HG03045 (cell line): ENCODE data around the gene PCDHA6.
"Not testable (repeated sequence)": the region's sequence is repeated elsewhere in the genome, so short reads cannot be mapped to it uniquely, and the experiment has no call there.

Experiments
- ATAC-seq: cut with Tn5 transposase; IDR thresholded peaks from one replicate; pipeline ENCODE4 v1.9.1; 2021; ENCODE audit warnings: mild to moderate bottlenecking, moderate library complexity; ENCODE audit not compliant: unreplicated experiment

Gene PCDHA6

DNA sequence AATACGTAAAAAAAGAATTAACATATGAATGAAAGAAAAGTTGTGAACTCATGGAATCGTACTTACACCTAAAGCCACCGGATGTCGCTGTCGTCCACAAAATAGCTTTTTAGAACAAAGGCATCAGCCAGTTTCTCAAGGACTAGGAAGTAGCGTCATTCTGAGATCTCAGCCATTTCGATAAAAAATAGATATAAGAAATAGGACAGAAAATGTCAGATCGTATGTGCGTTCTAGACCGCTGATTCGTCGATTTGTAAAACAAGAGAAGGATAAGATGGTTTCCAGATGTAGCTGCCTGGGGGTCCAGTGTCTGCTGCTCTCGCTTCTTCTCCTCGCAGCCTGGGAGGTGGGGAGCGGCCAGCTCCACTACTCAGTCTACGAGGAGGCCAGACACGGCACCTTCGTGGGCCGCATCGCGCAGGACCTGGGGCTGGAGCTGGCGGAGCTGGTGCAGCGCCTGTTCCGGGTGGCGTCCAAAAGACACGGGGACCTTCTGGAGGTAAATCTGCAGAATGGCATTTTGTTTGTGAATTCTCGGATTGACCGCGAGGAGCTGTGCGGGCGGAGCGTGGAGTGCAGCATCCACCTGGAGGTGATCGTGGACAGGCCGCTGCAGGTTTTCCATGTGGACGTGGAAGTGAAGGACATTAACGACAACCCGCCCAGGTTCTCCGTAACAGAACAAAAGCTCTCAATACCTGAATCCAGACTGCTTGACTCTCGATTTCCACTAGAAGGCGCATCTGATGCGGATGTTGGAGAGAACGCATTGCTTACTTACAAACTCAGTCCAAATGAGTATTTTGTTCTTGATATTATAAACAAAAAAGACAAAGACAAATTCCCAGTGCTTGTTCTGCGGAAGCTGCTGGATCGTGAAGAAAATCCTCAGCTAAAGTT lies 28.3 kb downstream of the PCDHA6 start, which contains the start of gene PCDHA10:
TSS of gene PCDHA10 (plus strand) at position 126 of the 903 bp plus-strand sequence. CDS start at position 278, 152 bp downstream.
- ATAC-seq: no peak

DNA sequence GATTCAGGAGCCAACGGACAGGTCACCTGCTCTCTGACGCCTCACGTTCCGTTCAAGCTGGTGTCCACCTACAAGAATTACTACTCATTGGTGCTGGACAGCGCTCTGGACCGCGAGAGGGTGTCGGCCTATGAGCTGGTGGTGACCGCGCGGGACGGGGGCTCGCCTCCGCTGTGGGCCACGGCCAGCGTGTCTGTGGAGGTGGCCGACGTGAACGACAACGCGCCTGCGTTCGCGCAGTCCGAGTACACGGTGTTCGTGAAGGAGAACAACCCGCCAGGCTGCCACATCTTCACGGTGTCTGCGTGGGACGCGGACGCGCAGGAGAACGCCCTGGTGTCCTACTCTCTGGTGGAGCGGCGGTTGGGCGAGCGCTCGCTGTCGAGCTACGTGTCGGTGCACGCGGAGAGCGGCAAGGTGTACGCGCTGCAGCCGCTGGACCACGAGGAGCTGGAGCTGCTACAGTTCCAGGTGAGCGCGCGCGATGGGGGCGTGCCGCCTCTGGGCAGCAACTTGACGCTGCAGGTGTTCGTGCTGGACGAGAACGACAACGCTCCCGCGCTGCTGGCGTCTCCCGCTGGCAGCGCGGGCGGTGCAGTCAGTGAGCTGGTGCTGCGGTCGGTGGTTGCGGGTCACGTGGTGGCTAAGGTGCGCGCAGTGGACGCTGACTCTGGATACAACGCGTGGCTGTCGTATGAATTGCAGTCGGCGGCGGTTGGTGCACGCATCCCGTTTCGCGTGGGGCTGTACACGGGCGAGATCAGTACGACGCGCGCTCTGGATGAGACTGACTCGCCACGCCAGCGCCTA lies 29.6 kb downstream of the PCDHA6 start:
- no peak for ATAC-seq

- no peak for ATAC-seq
Measured at GRCh38 chr5:140857987-140858240, 30.2 kb downstream of the PCDHA6 start.

DNA sequence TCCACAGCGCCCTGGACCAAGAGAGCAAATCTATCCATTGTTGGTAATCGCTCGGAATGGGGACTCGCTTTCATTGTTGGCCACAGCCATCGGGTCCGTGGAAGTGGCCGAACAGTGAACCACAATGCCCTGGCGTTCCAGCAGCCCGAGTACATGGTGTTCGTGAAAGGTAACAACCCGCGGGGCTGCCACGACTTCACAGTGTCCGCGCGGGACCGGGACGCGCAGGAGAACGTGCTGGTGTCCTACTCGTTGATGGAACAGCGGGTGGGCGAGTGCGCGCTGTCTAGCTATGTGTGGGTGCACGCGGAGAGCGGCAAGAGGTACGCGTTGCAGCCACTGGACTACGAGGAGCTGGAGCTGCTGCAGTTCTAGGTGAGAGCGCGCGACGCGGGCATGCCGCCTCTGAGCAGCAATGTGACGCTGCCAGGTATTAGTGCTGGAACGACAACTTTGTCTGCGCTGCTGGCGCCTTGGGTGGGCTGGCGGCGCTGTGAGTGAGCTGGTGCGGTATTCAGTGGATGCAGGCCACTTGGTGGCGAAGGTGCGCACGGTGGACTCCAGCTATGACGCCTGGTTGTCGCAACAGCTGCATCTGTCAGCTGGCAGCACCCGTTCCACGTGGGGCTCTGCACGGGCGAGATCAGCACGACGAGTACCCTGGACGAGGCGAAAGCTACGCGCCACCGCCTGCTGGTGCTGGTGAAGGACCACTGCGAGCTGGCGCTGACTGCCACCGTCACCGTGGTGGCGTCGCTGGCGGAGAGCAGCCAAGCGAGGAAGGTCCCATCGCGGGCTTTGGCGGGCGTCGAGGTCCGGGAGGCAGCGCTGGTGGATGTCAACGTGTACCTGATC lies 34.9 kb downstream of the PCDHA6 start:
- ATAC-seq: no peak

- no peak for ATAC-seq
Measured at GRCh38 chr5:140868721-140869554, 41.2 kb downstream of the PCDHA6 start, which contains the start of gene PCDHA11. TSS of gene PCDHA11 (plus strand) at chr5:140868957. CDS start at chr5:140869104, 147 bp downstream.

- ATAC-seq: no peak
Measured at GRCh38 chr5:140869555-140869886, 41.8 kb downstream of the PCDHA6 start.

DNA sequence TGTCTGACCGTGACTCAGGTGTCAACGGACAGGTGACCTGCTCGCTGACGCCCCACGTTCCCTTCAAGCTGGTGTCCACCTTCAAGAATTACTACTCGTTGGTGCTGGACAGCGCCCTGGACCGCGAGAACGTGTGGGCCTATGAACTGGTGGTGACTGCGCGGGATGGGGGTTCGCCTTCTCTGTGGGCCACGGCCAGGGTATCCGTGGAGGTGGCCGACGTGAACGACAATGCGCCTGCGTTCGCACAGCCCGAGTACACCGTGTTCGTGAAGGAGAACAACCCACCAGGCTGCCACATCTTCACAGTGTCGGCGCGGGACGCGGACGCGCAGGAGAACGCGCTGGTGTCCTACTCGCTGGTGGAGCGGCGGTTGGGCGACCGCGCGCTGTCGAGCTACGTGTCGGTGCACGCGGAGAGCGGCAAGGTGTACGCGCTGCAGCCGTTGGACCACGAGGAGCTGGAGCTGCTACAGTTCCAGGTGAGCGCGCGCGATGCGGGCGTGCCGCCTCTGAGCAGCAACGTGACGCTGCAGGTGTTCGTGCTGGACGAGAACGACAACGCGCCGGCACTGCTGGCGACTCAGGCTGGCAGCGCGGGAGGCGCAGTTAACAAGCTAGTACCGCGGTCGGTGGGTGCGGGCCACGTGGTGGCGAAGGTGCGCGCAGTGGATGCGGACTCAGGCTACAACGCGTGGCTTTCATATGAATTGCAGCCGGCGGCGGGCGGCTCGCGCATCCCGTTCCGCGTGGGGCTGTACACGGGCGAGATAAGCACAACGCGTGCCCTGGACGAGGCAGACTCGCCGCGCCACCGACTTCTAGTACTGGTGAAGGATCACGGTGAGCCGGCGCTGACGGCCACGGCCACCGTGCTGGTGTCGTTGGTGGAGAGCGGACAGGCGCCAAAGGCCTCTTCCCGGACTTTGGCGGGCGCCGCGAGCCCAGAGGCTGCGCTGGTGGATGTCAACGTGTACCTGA lies 42.8 kb downstream of the PCDHA6 start:
- ATAC-seq: no peak

DNA sequence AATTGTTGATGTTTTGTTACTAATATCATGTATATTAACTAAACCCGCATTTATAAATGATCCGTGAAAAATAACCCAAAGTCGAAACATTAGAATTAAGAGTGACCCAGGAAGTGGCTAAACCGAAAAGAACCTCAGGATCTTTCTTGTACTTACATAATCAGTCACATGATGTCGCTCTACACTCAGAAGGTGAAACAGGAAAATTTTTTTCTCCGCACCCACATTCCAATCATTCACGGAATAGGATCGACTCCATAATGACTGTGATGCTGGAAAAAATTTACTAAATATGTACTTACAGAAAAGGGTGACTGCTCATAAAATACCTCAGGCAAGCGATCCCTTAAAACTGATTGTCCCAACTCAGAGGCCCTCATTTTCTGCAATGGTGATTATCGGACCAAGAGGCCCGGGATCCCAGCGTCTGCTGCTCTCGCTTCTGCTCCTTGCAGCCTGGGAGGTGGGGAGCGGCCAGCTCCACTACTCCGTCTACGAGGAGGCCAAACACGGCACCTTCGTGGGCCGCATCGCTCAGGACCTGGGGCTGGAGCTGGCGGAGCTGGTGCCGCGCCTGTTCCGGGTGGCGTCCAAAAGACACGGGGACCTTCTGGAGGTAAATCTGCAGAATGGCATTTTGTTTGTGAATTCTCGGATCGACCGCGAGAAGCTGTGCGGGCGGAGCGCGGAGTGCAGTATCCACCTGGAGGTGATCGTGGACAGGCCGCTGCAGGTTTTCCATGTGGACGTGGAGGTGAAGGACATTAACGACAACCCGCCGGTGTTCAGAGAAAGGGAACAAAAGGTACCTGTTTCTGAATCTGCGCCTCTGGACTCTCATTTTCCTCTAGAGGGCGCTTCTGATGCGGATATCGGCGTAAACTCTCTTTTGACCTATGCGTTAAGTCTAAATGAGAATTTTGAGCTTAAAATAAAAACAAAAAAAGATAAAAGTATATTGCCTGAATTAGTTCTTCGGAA lies 47.6 kb downstream of the PCDHA6 start, which contains the start of gene PCDHA12:
TSS of gene PCDHA12 (plus strand) at position 224 of the 981 bp plus-strand sequence. CDS start at position 389, 165 bp downstream.
- no peak for ATAC-seq

DNA sequence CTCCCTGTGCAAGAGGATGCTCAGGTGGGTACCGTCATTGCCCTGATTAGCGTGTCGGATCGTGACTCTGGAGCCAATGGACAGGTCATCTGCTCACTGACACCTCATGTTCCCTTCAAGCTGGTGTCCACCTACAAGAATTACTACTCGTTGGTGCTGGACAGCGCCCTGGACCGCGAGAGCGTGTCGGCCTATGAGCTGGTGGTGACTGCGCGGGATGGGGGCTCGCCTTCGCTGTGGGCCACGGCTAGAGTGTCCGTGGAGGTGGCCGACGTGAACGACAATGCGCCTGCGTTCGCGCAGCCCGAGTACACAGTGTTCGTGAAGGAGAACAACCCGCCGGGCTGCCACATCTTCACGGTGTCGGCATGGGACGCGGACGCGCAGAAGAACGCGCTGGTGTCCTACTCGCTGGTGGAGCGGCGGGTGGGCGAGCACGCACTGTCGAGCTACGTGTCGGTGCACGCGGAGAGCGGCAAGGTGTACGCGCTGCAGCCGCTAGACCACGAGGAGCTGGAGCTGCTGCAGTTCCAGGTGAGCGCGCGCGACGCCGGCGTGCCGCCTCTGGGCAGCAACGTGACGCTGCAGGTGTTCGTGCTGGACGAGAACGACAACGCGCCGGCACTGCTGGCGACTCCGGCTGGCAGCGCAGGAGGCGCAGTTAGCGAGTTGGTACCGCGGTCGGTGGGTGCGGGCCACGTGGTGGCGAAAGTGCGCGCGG lies 48.9 kb downstream of the PCDHA6 start:
- ATAC-seq: not testable (repeated sequence)

GRCh38 chr5:140877262-140877581 lies 49.5 kb downstream of the PCDHA6 start:
- ATAC-seq: no peak
